NB4 (cell line): ENCODE results near the gene BARD1.

ENCODE experiments used
- DNase-seq: peaks from one replicate; pipeline ENCODE4 v3.0.0; 2010; ENCODE audit warnings: low read depth
- H3K4me3 ChIP-seq: one replicate; pipeline ENCODE4 v1.5.1; 2011; ENCODE audit warnings: mild to moderate bottlenecking, low read depth, low read length, moderate library complexity
- CTCF ChIP-seq: IDR thresholded peaks from one replicate; pipeline ENCODE4 v1.5.1; 2012; ENCODE audit warnings: low read depth, low read length
- MYC ChIP-seq: IDR thresholded peaks from 2 replicates; pipeline ENCODE4 v1.6.1; 2011; ENCODE audit warnings: low read depth, low read length
- POLR2A ChIP-seq: IDR thresholded peaks from 2 replicates; pipeline ENCODE4 v1.6.1; 2011; ENCODE audit warnings: mild to moderate bottlenecking; ENCODE audit not compliant: insufficient read length; ENCODE audit errors: extremely low read depth
- TF ChIP-seq, protein P1 (sequence below): IDR thresholded peaks from 2 replicates; pipeline ENCODE4 v1.6.1; 2011; ENCODE audit warnings: low read depth, low read length

Gene BARD1

DNA sequence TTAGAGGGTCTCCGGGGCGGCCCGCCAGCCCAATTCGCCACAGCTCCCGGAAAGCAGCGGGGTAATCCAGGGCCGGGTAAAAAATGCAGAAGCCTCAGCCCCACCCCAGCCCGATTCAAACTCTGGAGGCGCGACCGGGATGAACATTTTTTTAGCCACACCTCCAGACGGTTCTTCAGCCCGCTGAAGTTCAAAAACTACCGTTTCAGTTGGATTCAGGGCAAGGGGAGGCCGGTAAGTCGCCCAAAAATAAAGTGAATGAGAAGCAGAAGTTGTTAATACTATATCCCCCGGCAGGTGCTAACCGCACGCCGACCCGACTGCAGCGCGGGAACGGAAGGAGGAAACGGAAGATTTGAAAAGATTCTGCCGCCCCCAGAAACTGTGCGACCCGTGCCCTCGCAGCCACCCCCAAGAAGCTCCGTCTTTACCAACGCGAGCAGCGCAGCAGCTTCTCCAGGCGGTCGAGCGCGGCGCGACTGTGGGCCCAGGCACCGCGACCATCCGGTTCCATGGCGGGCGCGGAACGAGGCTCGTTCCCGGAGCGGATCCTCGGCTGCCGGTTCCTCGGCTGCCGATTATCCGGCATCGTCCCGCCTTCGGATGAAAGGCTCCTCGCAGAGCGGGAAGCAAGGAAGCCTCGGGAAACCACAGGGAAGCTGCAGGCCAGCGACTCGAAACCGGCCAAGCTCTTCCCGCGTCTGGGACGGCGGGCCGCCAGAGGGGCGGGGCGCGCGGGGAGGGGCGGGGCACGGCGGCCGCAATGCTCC lies at the start of gene BARD1:
Gene BARD1, minus strand, starts transcription at position 703 of the 770 bp plus-strand sequence. Its CDS starts 114 bp downstream, at position 589.
- TF ChIP-seq MYC (no peak; the same call in 1 of the 2 replicates), POLR2A (peak; percentile 49), CTCF (no peak)
- TF ChIP-seq, protein P1, sequence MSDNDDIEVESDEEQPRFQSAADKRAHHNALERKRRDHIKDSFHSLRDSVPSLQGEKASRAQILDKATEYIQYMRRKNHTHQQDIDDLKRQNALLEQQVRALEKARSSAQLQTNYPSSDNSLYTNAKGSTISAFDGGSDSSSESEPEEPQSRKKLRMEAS, result peak; percentile 23; the same call in 1 of the 2 replicates
- H3K4me3 ChIP-seq, result peak within 1 kb of the TSS; percentile 94
- peak; percentile 82 for DNase-seq

DNA sequence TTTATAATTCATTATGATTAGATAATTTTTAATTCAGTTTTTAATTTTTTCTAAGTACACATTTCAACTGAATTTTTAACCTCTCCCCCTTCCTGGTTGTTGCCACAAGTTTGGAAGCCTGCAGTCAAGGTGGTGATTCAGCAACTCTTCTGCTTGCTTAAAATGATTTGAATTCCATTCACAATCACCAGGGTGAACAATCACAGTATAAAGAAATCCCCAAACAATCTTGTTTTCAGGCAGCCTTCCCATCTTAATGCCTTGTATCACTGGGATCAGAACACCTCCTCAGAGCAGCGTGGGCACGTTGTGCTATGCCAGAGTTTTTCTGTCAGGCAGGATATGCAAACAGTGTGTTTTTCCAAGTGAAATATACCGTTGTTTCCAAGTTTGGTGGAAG lies 46.7 kb upstream of the BARD1 start:
- TF ChIP-seq MYC (no peak), POLR2A (no peak), CTCF (no peak)
- TF ChIP-seq, protein P1, result no peak
- no peak for DNase-seq

DNA sequence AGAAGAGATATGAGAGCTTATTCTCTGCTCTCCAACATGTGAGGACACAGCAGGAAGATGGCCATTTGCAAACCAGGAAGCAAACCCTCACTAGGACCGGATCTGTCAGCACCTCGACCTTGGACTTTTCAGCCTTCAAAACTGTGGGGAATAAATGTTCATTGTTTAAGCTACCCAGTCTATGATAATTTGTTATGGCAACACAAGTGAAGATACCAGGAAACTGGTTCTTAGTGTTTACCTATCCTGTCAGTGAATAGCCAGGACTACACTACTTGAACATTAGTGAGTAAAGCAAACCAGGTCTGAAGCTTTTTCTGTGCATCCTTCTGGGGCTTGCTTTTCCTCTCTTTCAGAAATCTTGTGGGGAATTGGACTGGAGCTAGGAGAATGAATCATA lies 44.4 kb upstream of the BARD1 start:
- TF ChIP-seq MYC (no peak), POLR2A (no peak), CTCF (no peak)
- TF ChIP-seq, protein P1, result no peak
- no peak for DNase-seq
- no peak overlapping the region for H3K4me3 ChIP-seq

More for the DNA sequence above, 46.7 kb upstream of the BARD1 start:
- no peak overlapping the region for H3K4me3 ChIP-seq

GRCh38 chr2:214843823-214844222 lies 34.3 kb upstream of the BARD1 start:
- H3K4me3 ChIP-seq, result no peak overlapping the region
- no peak for TF ChIP-seq MYC
- no peak for TF ChIP-seq CTCF
- TF ChIP-seq POLR2A, result no peak
- TF ChIP-seq, protein P1, result no peak

GRCh38 chr2:214839464-214839863 lies 30.0 kb upstream of the BARD1 start:
- no peak overlapping the region for H3K4me3 ChIP-seq
- DNase-seq, result peak; percentile 2
- no peak for TF ChIP-seq POLR2A
- TF ChIP-seq, protein P1, result no peak
- TF ChIP-seq CTCF, result no peak
- no peak for TF ChIP-seq MYC

More at GRCh38 chr2:214843823-214844222, 34.3 kb upstream of the BARD1 start:
- DNase-seq, result no peak
